Mesodermal cell (in vitro differentiated cells): ENCODE results near the gene MPRIP.

Experiments used
- H3K27ac ChIP-seq: 2 replicates; pipeline ENCODE4 v1.7.0; 2013; ENCODE audit warnings: mild to moderate bottlenecking, low read depth, low read length, moderate library complexity; ENCODE audit not compliant: severe bottlenecking
- H3K36me3 ChIP-seq: 2 replicates; pipeline ENCODE4 v1.7.1; 2013; ENCODE audit warnings: mild to moderate bottlenecking, low read length, moderate library complexity; ENCODE audit not compliant: control insufficient read depth, insufficient read depth
- H3K4me1 ChIP-seq: one replicate; pipeline ENCODE4 v1.7.1; 2013; ENCODE audit warnings: mild to moderate bottlenecking, low read length; ENCODE audit not compliant: insufficient read depth, control insufficient read depth, poor library complexity, severe bottlenecking
- H3K4me3 ChIP-seq: 2 replicates; pipeline ENCODE4 v1.7.0; 2013; ENCODE audit warnings: low read length, control low read depth, mild to moderate bottlenecking; ENCODE audit not compliant: insufficient read depth, poor library complexity, severe bottlenecking; ENCODE audit errors: extremely low read depth
- H3K9me3 ChIP-seq: 2 replicates; pipeline ENCODE4 v1.7.1; 2013; ENCODE audit warnings: mild to moderate bottlenecking, low read length, moderate library complexity; ENCODE audit not compliant: control insufficient read depth
- WGBS, 2 experiments: methylation state at CpG; one replicate each; pipeline ENCODE4 v1.1.5; 2013; ENCODE audit warnings: missing lambda C conversion rate in 2 of 2; ENCODE audit not compliant: insufficient coverage in 2 of 2; 5-methylcytosine and 5-hydroxymethylcytosine counted together

The MPRIP gene

DNA sequence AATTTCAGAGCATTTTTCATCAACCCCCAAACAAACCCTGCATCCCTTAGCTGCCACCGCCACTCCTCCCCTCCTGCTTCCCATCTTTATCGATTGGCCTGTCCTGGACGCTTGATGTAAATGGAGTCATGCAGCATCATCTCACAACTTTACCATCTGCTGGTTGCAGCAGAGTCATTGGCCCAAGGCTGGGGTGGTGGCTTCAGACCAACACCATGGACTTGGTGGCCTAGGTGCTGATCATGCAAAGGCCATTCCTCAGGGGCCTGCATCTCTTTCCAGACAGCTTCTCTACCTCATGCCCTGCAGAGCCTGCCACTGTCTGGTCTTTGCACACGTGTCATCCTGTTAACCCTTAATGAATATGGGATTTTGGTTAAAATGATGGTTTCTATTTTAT, 73.4 kb downstream of the MPRIP start:
- 94 to 95% methylated on average over 2 to 3 of the region's 4 CpGs for WGBS, 2 experiments
- H3K27ac ChIP-seq: no peak overlapping the region

DNA sequence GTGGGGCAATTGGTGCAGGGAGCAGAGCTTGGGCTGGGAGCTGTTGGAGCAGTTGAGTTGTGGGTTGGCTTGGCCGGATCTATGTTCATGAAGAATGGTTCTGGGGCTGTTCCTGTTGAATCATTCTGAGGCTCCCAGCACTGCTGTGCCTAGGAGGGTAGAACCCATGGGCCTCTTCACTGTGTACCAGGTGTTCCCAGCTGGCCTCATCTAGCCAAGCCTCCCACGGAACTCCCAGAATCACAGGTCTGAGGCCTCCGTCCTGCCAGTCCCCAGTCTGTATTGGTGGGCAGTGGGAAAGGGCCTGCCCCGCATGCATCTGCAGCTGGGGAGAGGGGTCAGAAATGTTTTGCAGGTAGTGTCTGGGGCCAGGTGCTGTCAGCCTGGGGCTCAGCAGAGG, 74.1 kb downstream of the MPRIP start:
- H3K4me3 ChIP-seq: no peak overlapping the region
- 90 to 97% methylated on average over 2 to 3 of the region's 4 CpGs for WGBS, 2 experiments

More for the DNA sequence above, 73.4 kb downstream of the MPRIP start:
- peaks cover 5% of the 10 kb centered on the region for H3K36me3 ChIP-seq
- H3K4me1 ChIP-seq: peaks cover 15% of the 10 kb centered on the region
- H3K4me3 ChIP-seq: no peak overlapping the region
- no peaks in the 10 kb centered on the region for H3K9me3 ChIP-seq

GRCh38 chr17:17117923-17118322, 75.7 kb downstream of the MPRIP start:
- Histone ChIP-seq H3K4me3 (no peak overlapping the region), H3K27ac (no peak overlapping the region), H3K4me1 (peaks cover 15% of the 10 kb centered on the region), H3K9me3 (no peaks in the 10 kb centered on the region), H3K36me3 (peaks cover 5% of the 10 kb centered on the region)
- WGBS, 2 experiments: 96 to 100% methylated on average over 2 to 3 of the region's 3 CpGs

More for the DNA sequence above, 74.1 kb downstream of the MPRIP start:
- Histone ChIP-seq H3K9me3 (no peaks in the 10 kb centered on the region), H3K27ac (no peak overlapping the region), H3K4me1 (peaks cover 15% of the 10 kb centered on the region), H3K36me3 (peaks cover 5% of the 10 kb centered on the region)

GRCh38 chr17:17118399-17118798, 76.1 kb downstream of the MPRIP start:
- no peak overlapping the region for H3K4me3 ChIP-seq
- peaks cover 15% of the 10 kb centered on the region for H3K4me1 ChIP-seq
- no peak overlapping the region for H3K27ac ChIP-seq
- 98% methylated on average over 4 of the region's 4 CpGs for WGBS, 2 experiments
- H3K36me3 ChIP-seq: peaks cover 5% of the 10 kb centered on the region
- H3K9me3 ChIP-seq: no peaks in the 10 kb centered on the region

- H3K36me3 ChIP-seq: peaks cover 10% of the 10 kb centered on the region
Measured at GRCh38 chr17:17119106-17119505, 76.8 kb downstream of the MPRIP start.

GRCh38 chr17:17119533-17119932, 77.3 kb downstream of the MPRIP start:
- no peak overlapping the region for H3K4me3 ChIP-seq
- H3K27ac ChIP-seq: no peak overlapping the region
- peaks cover 11% of the 10 kb centered on the region for H3K36me3 ChIP-seq
- H3K9me3 ChIP-seq: no peaks in the 10 kb centered on the region
- 85 to 96% methylated on average over 3 to 4 of the region's 5 CpGs for WGBS, 2 experiments
- H3K4me1 ChIP-seq: peaks cover 15% of the 10 kb centered on the region

More at GRCh38 chr17:17119106-17119505, 76.8 kb downstream of the MPRIP start:
- Histone ChIP-seq H3K27ac (no peak overlapping the region), H3K9me3 (no peaks in the 10 kb centered on the region), H3K4me3 (no peak overlapping the region), H3K4me1 (peaks cover 15% of the 10 kb centered on the region)
- WGBS, 2 experiments: 85 to 89% methylated on average over 3 to 4 of the region's 4 CpGs

DNA sequence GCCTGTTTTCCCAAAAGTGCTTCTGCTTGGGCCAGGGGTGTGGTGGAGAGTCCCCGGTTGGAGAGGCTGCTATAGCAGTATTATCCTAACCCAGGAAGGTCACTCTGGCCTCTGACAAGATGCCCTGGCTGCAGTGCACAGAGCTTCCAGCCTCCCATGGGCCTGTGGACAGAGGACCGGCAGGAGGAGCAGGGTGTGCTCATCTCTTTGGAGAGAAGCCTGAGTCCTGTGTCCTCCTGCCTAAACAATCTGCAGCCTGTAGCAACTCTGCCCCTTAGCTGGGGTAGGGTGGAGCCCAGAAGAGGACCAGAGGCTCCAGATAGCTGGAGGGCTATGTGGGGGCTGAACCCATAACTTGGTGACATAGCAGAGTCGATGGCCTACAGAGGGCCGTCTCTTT, 78.0 kb downstream of the MPRIP start:
- Histone ChIP-seq H3K9me3 (no peaks in the 10 kb centered on the region), H3K4me1 (peaks cover 7% of the 10 kb centered on the region), H3K27ac (no peak overlapping the region), H3K36me3 (peaks cover 10% of the 10 kb centered on the region), H3K4me3 (no peak overlapping the region)
- 83 to 89% methylated on average over 4 of the region's 4 CpGs for WGBS, 2 experiments

GRCh38 chr17:17120701-17121100, 78.4 kb downstream of the MPRIP start:
- Histone ChIP-seq H3K4me3 (no peak overlapping the region), H3K36me3 (peaks cover 6% of the 10 kb centered on the region), H3K9me3 (no peaks in the 10 kb centered on the region), H3K27ac (no peak overlapping the region), H3K4me1 (peaks cover 6% of the 10 kb centered on the region)
- 100% methylated on average over 1 of the region's 3 CpGs; no CpG with 5 or more reads in 1 of the 2 experiments for WGBS, 2 experiments

DNA sequence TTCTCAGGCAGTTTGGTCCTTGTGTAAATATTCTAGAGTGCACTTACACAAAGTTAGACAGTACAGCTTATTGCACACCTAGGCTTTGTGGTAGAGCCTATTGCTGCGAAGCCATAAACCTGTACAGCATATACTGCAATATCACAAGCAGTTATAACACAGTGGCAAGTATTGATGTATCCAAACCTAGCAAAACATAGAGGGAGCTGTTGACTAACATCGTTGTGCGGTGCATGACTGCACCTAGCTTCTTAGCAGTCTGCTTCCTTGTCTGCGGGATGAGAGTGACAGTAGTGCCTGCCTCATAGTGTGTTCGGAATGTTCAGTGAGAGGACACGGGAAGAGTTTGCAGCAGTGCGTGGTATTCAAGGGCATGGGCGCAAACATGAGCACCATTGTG, 78.9 kb downstream of the MPRIP start:
- Histone ChIP-seq H3K27ac (no peak overlapping the region), H3K4me3 (no peak overlapping the region), H3K9me3 (no peaks in the 10 kb centered on the region), H3K4me1 (peaks cover 6% of the 10 kb centered on the region), H3K36me3 (peaks cover 6% of the 10 kb centered on the region)
- WGBS, 2 experiments: 81 to 83% methylated on average over 8 of the region's 8 CpGs

DNA sequence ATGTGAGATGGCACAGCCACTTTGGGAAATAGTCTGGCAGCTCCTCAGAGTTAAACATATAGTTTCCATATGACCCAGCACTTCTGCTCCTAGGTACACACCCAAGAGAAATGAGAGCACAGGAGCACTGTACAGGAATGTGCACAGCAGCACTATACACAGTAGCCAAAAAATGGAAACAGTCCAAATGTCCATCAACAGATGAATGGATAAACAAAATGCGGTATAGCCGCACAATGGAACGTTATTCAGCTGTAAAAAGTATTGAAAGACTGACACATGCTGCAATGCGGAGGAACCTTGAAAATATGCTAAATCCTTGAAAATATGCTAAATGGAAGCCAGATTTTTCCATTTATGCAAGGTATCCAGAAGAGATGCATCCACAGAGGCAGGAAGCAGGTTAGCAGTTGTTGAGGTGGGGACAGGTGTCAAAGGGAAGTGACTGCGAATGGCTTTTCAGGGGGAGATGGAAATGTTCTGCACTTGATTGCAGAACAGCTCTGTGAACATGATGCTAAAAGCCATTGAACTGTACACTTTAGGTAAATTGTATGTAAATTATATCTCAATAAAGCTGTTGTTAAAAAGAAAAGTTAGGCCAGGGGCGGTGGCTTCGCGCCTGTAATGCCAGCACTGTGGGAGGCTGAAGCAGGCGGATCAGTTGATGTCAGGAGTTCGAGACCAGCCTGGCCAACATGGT, 80.7 kb downstream of the MPRIP start:
- H3K4me3 ChIP-seq: no peak overlapping the region
- peaks cover 22% of the 10 kb centered on the region for H3K36me3 ChIP-seq
- H3K9me3 ChIP-seq: no peaks in the 10 kb centered on the region
- WGBS, 2 experiments: 99 to 100% methylated on average over 6 to 8 of the region's 10 CpGs
- H3K4me1 ChIP-seq: peaks cover 6% of the 10 kb centered on the region
- H3K27ac ChIP-seq: no peak overlapping the region

- H3K9me3 ChIP-seq: no peaks in the 10 kb centered on the region
- H3K36me3 ChIP-seq: peaks cover 24% of the 10 kb centered on the region
- H3K27ac ChIP-seq: no peak overlapping the region
- H3K4me3 ChIP-seq: no peak overlapping the region
- 94 to 100% methylated on average over 1 to 2 of the region's 3 CpGs for WGBS, 2 experiments
- H3K4me1 ChIP-seq: no peaks in the 10 kb centered on the region
Measured at GRCh38 chr17:17124341-17124740, 82.1 kb downstream of the MPRIP start.
